ENCODE data around the gene SCNN1B. TPM values are rescaled to one million over a fixed set of nuclear protein-coding genes. Genes with fewer than 3 reads are reported as not detected.
"Not testable (repeated sequence)": the region's sequence is repeated elsewhere in the genome, so short reads cannot be mapped to it uniquely, and the experiment has no call there.

The SCNN1B gene, protein sequence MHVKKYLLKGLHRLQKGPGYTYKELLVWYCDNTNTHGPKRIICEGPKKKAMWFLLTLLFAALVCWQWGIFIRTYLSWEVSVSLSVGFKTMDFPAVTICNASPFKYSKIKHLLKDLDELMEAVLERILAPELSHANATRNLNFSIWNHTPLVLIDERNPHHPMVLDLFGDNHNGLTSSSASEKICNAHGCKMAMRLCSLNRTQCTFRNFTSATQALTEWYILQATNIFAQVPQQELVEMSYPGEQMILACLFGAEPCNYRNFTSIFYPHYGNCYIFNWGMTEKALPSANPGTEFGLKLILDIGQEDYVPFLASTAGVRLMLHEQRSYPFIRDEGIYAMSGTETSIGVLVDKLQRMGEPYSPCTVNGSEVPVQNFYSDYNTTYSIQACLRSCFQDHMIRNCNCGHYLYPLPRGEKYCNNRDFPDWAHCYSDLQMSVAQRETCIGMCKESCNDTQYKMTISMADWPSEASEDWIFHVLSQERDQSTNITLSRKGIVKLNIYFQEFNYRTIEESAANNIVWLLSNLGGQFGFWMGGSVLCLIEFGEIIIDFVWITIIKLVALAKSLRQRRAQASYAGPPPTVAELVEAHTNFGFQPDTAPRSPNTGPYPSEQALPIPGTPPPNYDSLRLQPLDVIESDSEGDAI
- total RNA-seq (under 1 TPM in 6 of 10 donors, not detected in 4; 0.11 to 0.38 (median 0.22) TPM), polyA plus RNA-seq (under 1 TPM; 0.15 to 0.25 TPM)
- long read RNA-seq, donor 1: 0 reads
- long read RNA-seq, donor 2: 0 reads
- long read RNA-seq, donor 3: 0 reads

DNA sequence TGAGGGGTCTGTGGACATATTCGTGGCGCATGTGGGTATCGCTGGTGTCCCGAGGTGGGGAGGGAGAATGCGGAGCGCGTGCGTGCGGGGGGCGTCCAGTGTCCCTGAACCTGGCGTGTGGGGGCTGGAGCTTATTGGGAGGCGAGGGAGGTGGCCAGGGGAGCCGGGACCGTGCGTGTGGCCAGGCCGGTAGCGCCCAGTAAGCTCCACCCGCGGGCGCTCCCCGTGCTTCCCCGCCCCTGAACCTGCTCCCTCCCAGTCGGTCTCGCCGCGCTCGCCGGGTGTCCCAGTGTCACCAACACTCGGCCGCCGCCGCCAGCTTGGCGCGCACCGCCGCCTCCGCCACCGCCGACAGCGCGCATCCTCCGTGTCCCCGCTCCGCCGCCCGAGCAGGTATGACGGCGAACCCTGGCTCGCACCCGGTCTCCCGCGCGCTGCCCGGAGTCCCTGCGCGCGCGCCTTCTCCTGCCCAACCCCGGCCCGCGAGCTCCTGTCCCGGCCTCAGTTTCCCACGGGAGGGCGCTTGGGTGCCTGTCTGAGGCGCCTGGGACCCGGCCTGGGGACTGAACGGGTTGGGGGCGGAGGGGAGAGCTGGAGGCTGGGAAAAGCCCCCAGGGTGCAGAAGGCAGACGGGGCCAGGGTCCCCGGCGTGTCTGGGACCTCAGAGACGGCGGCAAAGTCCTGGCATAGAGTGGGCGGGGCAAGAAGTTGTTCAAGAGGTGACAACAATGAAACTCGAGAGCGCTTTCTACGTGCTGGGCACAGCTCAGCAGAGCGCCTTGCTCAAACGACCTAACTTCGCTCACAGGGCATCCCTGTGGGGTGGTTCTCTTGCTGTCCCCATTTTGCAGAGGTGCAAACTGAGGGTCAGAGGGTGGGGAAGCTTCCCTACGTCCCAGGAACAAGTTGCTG lies at the start of gene SCNN1B:
TSS of gene SCNN1B (plus strand) at position 258 of the 912 bp plus-strand sequence. CDS start 46,298 bp downstream, outside the sequence.
- TF ChIP-seq, protein P1, sequence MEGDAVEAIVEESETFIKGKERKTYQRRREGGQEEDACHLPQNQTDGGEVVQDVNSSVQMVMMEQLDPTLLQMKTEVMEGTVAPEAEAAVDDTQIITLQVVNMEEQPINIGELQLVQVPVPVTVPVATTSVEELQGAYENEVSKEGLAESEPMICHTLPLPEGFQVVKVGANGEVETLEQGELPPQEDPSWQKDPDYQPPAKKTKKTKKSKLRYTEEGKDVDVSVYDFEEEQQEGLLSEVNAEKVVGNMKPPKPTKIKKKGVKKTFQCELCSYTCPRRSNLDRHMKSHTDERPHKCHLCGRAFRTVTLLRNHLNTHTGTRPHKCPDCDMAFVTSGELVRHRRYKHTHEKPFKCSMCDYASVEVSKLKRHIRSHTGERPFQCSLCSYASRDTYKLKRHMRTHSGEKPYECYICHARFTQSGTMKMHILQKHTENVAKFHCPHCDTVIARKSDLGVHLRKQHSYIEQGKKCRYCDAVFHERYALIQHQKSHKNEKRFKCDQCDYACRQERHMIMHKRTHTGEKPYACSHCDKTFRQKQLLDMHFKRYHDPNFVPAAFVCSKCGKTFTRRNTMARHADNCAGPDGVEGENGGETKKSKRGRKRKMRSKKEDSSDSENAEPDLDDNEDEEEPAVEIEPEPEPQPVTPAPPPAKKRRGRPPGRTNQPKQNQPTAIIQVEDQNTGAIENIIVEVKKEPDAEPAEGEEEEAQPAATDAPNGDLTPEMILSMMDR (IDR thresholded peaks at IDR 0.05): no peak
- DNase-seq (peak in 1 of 2 donors; percentile 21), ATAC-seq (peak in 1 of 8 donors; percentile 53)
- Histone ChIP-seq H3K9me3 (peaks cover 0 to 4% (median 0%) of the 10 kb centered on the region in 11 donors), H3K27ac (no peak within 1 kb of the TSS), H3K4me1 (peaks cover 0 to 9% (median 0%) of the 10 kb centered on the region in 9 donors), H3K27me3 (peaks cover 8 to 62% (median 41%) of the 10 kb centered on the region in 7 donors), H3K36me3 (no peaks in the 10 kb centered on the region), H3K4me3 (peak within 1 kb of the TSS in 7 of 10 donors; percentile 19 to 37 (median 27))
- WGBS, 2 donors: 2 to 3% methylated on average over 79 to 81 of the region's 81 CpGs
- intact Hi-C loops (cut with DNase I): loop anchor here in 1 of 10 donors (10.0 kb wide), 1 partner anchor 52 kb away; no protein-coding TSS in a partner anchor

DNA sequence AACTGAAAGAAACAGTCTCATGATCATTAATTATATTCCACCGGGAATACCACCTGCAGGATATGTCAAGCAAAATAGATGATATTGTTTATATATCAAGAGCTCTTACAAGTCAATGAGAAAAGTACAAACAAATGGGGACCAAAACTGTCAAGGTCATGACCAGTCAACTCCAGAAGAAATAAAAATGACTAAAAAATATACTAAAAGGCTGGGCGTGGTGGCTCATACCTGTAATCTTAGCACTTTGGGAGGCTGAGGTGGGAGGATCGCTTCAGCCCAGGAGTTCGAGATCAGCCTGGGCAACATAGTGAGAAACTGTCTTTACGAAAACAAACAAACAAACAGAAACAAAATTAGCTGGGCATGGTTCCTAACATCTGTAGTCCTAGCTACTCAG lies 49.8 kb upstream of the SCNN1B start:
- DNase-seq (no peak), ATAC-seq (no peak)
- TF ChIP-seq, protein P1 (IDR thresholded peaks at IDR 0.05): no peak
- WGBS, 2 donors: 94% methylated on average over 5 of the region's 5 CpGs
- peaks cover 0 to 5% (median 0%) of the 10 kb centered on the region in 11 donors for H3K9me3 ChIP-seq
- peaks cover 0 to 9% (median 0%) of the 10 kb centered on the region in 9 donors for H3K4me1 ChIP-seq
- H3K27ac ChIP-seq: no peak overlapping the region
- no peak overlapping the region for H3K4me3 ChIP-seq
- no peaks in the 10 kb centered on the region for H3K27me3 ChIP-seq
- intact Hi-C loops (cut with DNase I): no loop called here
- no peaks in the 10 kb centered on the region for H3K36me3 ChIP-seq

DNA sequence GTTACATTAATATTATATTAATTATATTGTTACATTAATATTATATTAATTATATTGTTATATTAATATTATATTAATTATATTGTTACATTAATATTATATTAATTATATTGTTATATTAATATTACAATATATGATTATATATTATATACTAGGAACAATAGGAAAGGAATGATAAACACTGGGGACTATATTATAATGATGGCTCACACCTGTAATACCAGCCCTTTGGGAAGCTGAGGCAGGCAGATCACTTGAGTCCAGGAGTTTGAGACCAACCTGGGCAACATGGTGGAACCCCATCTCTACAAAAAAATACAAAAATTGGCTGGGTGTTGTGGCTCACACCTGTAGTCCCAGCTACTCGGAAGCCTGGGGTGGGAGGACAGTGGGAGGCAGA lies 48.5 kb upstream of the SCNN1B start:
- intact Hi-C loops (cut with DNase I); H3K27ac ChIP-seq; H3K4me3 ChIP-seq; H3K9me3 ChIP-seq; H3K27me3 ChIP-seq; H3K36me3 ChIP-seq; ATAC-seq; H3K4me1 ChIP-seq; DNase-seq: not testable (repeated sequence)
- 80 to 86% methylated on average over 1 of the region's 1 CpG for WGBS, 2 donors

DNA sequence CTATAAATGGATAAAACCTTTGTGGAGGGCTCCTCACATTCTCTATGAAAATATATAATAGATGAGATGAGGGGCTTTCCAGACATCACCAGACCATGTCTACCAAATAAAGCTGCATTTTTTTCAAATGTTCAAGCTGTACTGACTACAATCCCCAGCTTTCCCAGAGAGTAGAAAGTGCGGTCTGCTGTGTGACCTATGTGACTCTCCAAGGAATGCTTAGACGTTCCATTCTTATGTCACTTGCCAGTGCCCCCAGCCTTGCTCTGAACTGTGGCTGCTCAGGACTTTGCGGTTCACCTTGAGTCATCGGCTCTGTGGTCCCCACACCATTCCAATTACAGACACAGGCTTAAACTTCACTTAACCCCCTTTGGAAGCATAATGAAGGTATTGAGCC lies 47.8 kb upstream of the SCNN1B start:
- Histone ChIP-seq H3K36me3 (no peaks in the 10 kb centered on the region), H3K4me3 (no peak overlapping the region), H3K27ac (no peak overlapping the region), H3K27me3 (no peaks in the 10 kb centered on the region), H3K9me3 (peaks cover 0 to 5% (median 0%) of the 10 kb centered on the region in 11 donors), H3K4me1 (no peaks in the 10 kb centered on the region)
- TF ChIP-seq, protein P1 (IDR thresholded peaks at IDR 0.05): no peak
- intact Hi-C loops (cut with DNase I): no loop called here
- DNase-seq (no peak), ATAC-seq (no peak)
- 47 to 52% methylated on average over 4 of the region's 4 CpGs for WGBS, 2 donors

Data from heart right ventricle (tissue), 16 donors.